Tibial nerve (tissue), 4 donors: ENCODE data around the gene NALCN.

ENCODE experiments used
- CTCF ChIP-seq, 5 experiments: fragments of 200-600 bp in 3 of 5; fragments of 450-650 bp in 2 of 5; sonication (generic) in 3 of 5; IDR thresholded peaks; one replicate each; pipeline ENCODE4 v1.5.1; 2016 to 2019; ENCODE audit warnings: antibody characterized with exemption in 5 of 5, mild to moderate bottlenecking in 3 of 5, moderate library complexity in 2 of 5
- EP300 ChIP-seq, 2 donors: sonication (generic); formaldehyde crosslinking; IDR thresholded peaks; one replicate each; pipeline ENCODE4 v1.6.1; 2017; ENCODE audit warnings: antibody characterized with exemption in 2 of 2, mild to moderate bottlenecking in 1 of 2

- TF ChIP-seq CTCF (IDR thresholded peaks at IDR 0.05): no peak
- TF ChIP-seq EP300 (IDR thresholded peaks at IDR 0.05): no peak
Observed at GRCh38 chr13:101450749-101451130, 34.4 kb upstream of the NALCN start.
